ENCODE measurements around the gene NSMF. TPM values are rescaled to one million over a fixed set of nuclear protein-coding genes. Genes with fewer than 3 reads are reported as not detected.

The NSMF gene
- total RNA-seq, 1 donor, result 22.4 TPM

- Histone ChIP-seq H2AFZ (ENCODE audit: low read length) (peak overlapping the region; percentile 56), H3K4me2 (ENCODE audit: insufficient read depth, low read length) (peak overlapping the region; percentile 84), H3K27me3 (ENCODE audit: insufficient read depth, low read length) (no peaks in the 10 kb centered on the region), H3K79me2 (ENCODE audit: insufficient read depth, low read length) (no peaks in the 10 kb centered on the region), H3K9me3 (ENCODE audit: low read depth, low read length) (no peaks in the 10 kb centered on the region), H3K27ac (ENCODE audit: low read depth, low read length) (peak overlapping the region; percentile 56), H3K4me1 (ENCODE audit: insufficient read depth, low read length) (peaks cover 22% of the 10 kb centered on the region), H3K4me3 (ENCODE audit: insufficient read depth, low read length) (peak overlapping the region; percentile 70), H3K36me3 (ENCODE audit: insufficient read depth, low read length) (no peaks in the 10 kb centered on the region), H4K20me1 (ENCODE audit: insufficient read depth, low read length) (peaks cover 22% of the 10 kb centered on the region)
- TF ChIP-seq, protein P1, sequence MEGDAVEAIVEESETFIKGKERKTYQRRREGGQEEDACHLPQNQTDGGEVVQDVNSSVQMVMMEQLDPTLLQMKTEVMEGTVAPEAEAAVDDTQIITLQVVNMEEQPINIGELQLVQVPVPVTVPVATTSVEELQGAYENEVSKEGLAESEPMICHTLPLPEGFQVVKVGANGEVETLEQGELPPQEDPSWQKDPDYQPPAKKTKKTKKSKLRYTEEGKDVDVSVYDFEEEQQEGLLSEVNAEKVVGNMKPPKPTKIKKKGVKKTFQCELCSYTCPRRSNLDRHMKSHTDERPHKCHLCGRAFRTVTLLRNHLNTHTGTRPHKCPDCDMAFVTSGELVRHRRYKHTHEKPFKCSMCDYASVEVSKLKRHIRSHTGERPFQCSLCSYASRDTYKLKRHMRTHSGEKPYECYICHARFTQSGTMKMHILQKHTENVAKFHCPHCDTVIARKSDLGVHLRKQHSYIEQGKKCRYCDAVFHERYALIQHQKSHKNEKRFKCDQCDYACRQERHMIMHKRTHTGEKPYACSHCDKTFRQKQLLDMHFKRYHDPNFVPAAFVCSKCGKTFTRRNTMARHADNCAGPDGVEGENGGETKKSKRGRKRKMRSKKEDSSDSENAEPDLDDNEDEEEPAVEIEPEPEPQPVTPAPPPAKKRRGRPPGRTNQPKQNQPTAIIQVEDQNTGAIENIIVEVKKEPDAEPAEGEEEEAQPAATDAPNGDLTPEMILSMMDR (IDR thresholded peaks at IDR 0.05; ENCODE audit: extremely low read depth, low read depth, low read length), result peak; percentile 51
- peak; percentile 99 for DNase-seq (ENCODE audit: insufficient read length, low spot score, missing footprints)
Observed at GRCh38 chr9:137406876-137407589, 52.1 kb downstream of the NSMF start.

DNA sequence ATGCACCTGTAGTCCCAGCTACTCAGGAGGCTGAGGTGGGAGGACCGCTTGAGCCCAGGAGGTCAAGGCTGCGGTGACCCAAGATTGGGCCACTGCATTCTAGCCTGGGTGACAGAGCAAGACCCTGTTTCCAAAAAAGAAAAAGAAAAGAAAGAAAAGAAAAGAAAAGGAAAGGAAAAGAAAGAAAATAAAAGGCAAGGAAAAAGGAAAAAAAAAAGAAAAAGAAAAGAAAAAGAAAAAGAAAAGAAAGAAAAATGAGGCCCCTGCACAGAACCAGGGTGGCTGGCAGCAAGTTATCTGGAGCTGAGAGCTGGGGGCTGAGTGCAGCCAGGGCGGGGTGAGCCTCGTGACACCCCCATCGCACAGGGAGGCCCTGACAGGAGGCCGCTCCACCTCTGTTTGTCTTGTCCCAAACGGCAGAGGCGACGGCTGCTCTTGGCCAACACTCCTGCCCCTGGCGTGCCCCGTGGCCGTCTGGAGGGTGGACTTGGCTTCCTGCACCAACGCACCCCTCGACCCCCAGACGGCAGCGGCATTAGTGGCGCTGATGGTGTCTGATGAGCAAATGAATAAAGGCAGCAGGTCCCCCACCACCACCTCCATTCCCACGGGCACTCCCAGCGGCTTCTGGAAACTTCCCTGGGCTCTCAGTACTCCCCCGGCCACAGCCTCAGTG, 52.9 kb downstream of the NSMF start:
- no peaks in the 10 kb centered on the region for H3K36me3 ChIP-seq (ENCODE audit: insufficient read depth, low read length)
- DNase-seq (ENCODE audit: insufficient read length, low spot score, missing footprints), result no peak
- no peaks in the 10 kb centered on the region for H3K27me3 ChIP-seq (ENCODE audit: insufficient read depth, low read length)
- H3K27ac ChIP-seq (ENCODE audit: low read depth, low read length), result no peak overlapping the region
- H3K79me2 ChIP-seq (ENCODE audit: insufficient read depth, low read length), result no peaks in the 10 kb centered on the region
- peak overlapping the region; percentile 70 for H3K4me3 ChIP-seq (ENCODE audit: insufficient read depth, low read length)
- TF ChIP-seq, protein P1 (IDR thresholded peaks at IDR 0.05; ENCODE audit: extremely low read depth, low read depth, low read length), result no peak
- H4K20me1 ChIP-seq (ENCODE audit: insufficient read depth, low read length), result peaks cover 22% of the 10 kb centered on the region
- peaks cover 15% of the 10 kb centered on the region for H3K4me1 ChIP-seq (ENCODE audit: insufficient read depth, low read length)
- no peak overlapping the region for H2AFZ ChIP-seq (ENCODE audit: low read length)
- peak overlapping the region; percentile 84 for H3K4me2 ChIP-seq (ENCODE audit: insufficient read depth, low read length)
- no peaks in the 10 kb centered on the region for H3K9me3 ChIP-seq (ENCODE audit: low read depth, low read length)

DNA sequence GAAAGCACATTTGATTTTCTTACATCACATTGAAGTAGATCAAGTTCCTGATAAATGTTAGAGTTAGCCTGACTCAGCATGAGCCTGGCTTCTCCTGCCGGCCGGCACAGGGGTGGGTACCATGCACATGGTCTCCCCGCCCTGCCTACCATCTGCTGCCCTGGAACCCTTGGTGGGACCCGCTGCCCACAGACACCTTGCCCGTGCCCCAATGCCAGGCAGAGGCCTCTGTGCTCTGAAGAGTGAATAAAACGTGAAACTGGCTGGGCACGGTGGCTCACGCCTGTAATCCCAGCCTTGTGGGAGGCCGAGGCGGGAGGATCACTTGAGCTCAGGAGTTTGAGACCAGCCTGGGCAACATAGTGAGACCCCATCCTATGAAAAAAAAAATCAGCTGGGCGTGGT, 53.5 kb downstream of the NSMF start:
- no peak overlapping the region for H3K4me2 ChIP-seq (ENCODE audit: insufficient read depth, low read length)
- TF ChIP-seq, protein P1 (IDR thresholded peaks at IDR 0.05; ENCODE audit: extremely low read depth, low read depth, low read length), result no peak
- no peaks in the 10 kb centered on the region for H3K9me3 ChIP-seq (ENCODE audit: low read depth, low read length)
- peaks cover 10% of the 10 kb centered on the region for H3K4me1 ChIP-seq (ENCODE audit: insufficient read depth, low read length)
- H3K27ac ChIP-seq (ENCODE audit: low read depth, low read length), result no peak overlapping the region
- no peak overlapping the region for H3K4me3 ChIP-seq (ENCODE audit: insufficient read depth, low read length)
- H4K20me1 ChIP-seq (ENCODE audit: insufficient read depth, low read length), result peaks cover 20% of the 10 kb centered on the region
- no peaks in the 10 kb centered on the region for H3K27me3 ChIP-seq (ENCODE audit: insufficient read depth, low read length)
- no peaks in the 10 kb centered on the region for H3K79me2 ChIP-seq (ENCODE audit: insufficient read depth, low read length)
- H2AFZ ChIP-seq (ENCODE audit: low read length), result no peak overlapping the region
- no peaks in the 10 kb centered on the region for H3K36me3 ChIP-seq (ENCODE audit: insufficient read depth, low read length)
- no peak for DNase-seq (ENCODE audit: insufficient read length, low spot score, missing footprints)

DNA sequence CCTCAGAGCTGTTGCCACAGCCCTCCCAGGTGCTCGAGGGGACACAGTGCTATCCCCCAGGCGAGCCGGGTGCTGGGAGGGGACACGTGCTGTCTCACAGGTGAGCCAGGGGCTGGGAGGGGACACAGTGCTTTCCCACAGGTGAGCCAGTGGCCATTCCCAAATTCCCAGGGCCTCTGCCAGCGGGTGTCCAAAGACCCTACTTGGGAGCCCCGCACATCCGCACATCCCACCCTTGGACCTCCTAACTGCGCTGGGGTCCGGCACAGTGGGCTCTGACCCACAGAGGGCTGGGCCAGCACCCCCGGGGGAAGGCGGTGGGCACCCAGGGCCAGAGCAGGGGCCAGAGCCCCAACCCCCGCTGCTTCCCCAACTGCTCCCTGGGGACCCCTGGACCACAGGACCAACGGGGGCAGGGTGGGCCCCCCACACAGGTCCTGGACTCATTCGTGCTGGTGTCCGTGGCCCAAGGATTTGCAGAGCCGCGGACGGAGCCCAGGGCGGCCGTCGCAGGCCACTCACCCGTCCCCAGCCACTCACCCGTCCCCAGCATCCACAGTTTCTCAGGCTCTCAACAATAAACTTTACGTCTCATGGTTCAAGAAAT, 54.1 kb downstream of the NSMF start:
- peaks cover 10% of the 10 kb centered on the region for H3K4me1 ChIP-seq (ENCODE audit: insufficient read depth, low read length)
- H4K20me1 ChIP-seq (ENCODE audit: insufficient read depth, low read length), result peaks cover 20% of the 10 kb centered on the region
- no peak overlapping the region for H3K4me2 ChIP-seq (ENCODE audit: insufficient read depth, low read length)
- DNase-seq (ENCODE audit: insufficient read length, low spot score, missing footprints), result no peak
- H2AFZ ChIP-seq (ENCODE audit: low read length), result no peak overlapping the region
- H3K9me3 ChIP-seq (ENCODE audit: low read depth, low read length), result no peaks in the 10 kb centered on the region
- TF ChIP-seq, protein P1 (IDR thresholded peaks at IDR 0.05; ENCODE audit: extremely low read depth, low read depth, low read length), result no peak
- H3K4me3 ChIP-seq (ENCODE audit: insufficient read depth, low read length), result no peak overlapping the region
- H3K79me2 ChIP-seq (ENCODE audit: insufficient read depth, low read length), result no peaks in the 10 kb centered on the region
- H3K36me3 ChIP-seq (ENCODE audit: insufficient read depth, low read length), result no peaks in the 10 kb centered on the region
- H3K27ac ChIP-seq (ENCODE audit: low read depth, low read length), result no peak overlapping the region
- H3K27me3 ChIP-seq (ENCODE audit: insufficient read depth, low read length), result no peaks in the 10 kb centered on the region
